H1 (cell line): ENCODE results near the gene COL4A2. TPM values are rescaled to one million over a fixed set of nuclear protein-coding genes. Genes with fewer than 3 reads are reported as not detected.
A peak's percentile ranks its signal among the peaks of the same experiment; 100 is the strongest.

Experiments used
- CTCF ChIA-PET: fragments of 300-600 bp; sonication (Branson Sonifier 250); formaldehyde crosslinking; loops from one replicate; lab custom pipeline; 2021; ENCODE audit not compliant: partially characterized antibody; lab: Charles Lee
- POLR2A ChIA-PET: fragments of 300-600 bp; sonication (Branson Sonifier 250); formaldehyde crosslinking; loops from one replicate; lab custom pipeline; 2021; ENCODE audit warnings: inconsistent platforms; ENCODE audit not compliant: partially characterized antibody; lab: Charles Lee
- DNase-seq, 2 experiments: peaks; one replicate each; pipeline versions ENCODE4 v3.0.0 to v3.0.0-alpha.2; 2010 to 2022; ENCODE audit warnings: low spot score in 2 of 2, low read depth in 1 of 2, mixed read lengths in 1 of 2
- FAIRE-seq: peaks from 2 replicates; lab custom pipeline; 2011; peaks lifted over from hg19 to GRCh38; lab: Jason Lieb, UNC
- H2AFZ ChIP-seq: 2 replicates; pipeline ENCODE4 v1.8.1; 2012; ENCODE audit warnings: low read length, inconsistent platforms
- H2AK5ac ChIP-seq: 2 replicates; pipeline ENCODE4 v1.6.1; 2013; ENCODE audit warnings: low read depth, low read length
- H2BK120ac ChIP-seq: replicated peaks from 2 replicates; pipeline ENCODE3; 2013; ENCODE audit warnings: low read depth, low read length, inconsistent platforms
- H2BK12ac ChIP-seq: 2 replicates; pipeline ENCODE4 v1.6.1; 2013; ENCODE audit warnings: low read depth, low read length
- H2BK15ac ChIP-seq: 2 replicates; pipeline ENCODE4 v1.6.1; 2013; ENCODE audit warnings: low read length
- H2BK20ac ChIP-seq: 2 replicates; pipeline ENCODE4 v1.6.1; 2013; ENCODE audit warnings: low read length
- H2BK5ac ChIP-seq: 2 replicates; pipeline ENCODE4 v1.6.1; 2013; ENCODE audit warnings: low read depth, low read length
- H3K14ac ChIP-seq: 2 replicates; pipeline ENCODE4 v1.6.1; 2013; ENCODE audit warnings: inconsistent platforms; ENCODE audit not compliant: insufficient read length
- H3K18ac ChIP-seq: 2 replicates; pipeline ENCODE4 v1.6.1; 2013; ENCODE audit warnings: low read length; ENCODE audit errors: extremely low read depth
- H3K23ac ChIP-seq: 2 replicates; pipeline ENCODE4 v1.6.1; 2013; ENCODE audit warnings: inconsistent platforms; ENCODE audit not compliant: insufficient read length
- H3K23me2 ChIP-seq: 2 replicates; pipeline ENCODE4 v1.6.1; 2013; ENCODE audit warnings: low read depth, low read length
- H3K27ac ChIP-seq: 2 replicates; pipeline ENCODE4 v1.6.1; 2011; ENCODE audit warnings: low read depth, low read length, inconsistent platforms
- H3K27me3 ChIP-seq, 4 experiments: replicated peaks in 1 of 4; 1 replicate in 1 of 4; 2 replicates in 3 of 4; pipeline versions ENCODE4 v1.6.1 to v1.8.1; 2011 to 2013; ENCODE audit warnings: low read length in 3 of 4, mild to moderate bottlenecking in 3 of 4, inconsistent platforms in 2 of 4, mixed read lengths in 2 of 4, moderate library complexity in 1 of 4; ENCODE audit not compliant: control insufficient read depth in 3 of 4, insufficient read depth in 3 of 4; ENCODE audit errors: extremely low read depth in 1 of 4
- H3K36me3 ChIP-seq, 4 experiments: 2 replicates each; pipeline versions ENCODE4 v1.6.1 to v1.8.1; 2011 to 2013; ENCODE audit warnings: mild to moderate bottlenecking in 4 of 4, low read length in 3 of 4, moderate library complexity in 2 of 4, control low read depth in 1 of 4, inconsistent platforms in 1 of 4; ENCODE audit not compliant: insufficient read depth in 4 of 4, control insufficient read depth in 2 of 4
- H3K4ac ChIP-seq: replicated peaks from 2 replicates; pipeline ENCODE3; 2013; ENCODE audit warnings: low read length, low read depth, mixed read lengths, inconsistent platforms; ENCODE audit not compliant: insufficient read length
- H3K4me1 ChIP-seq, 4 experiments: replicated peaks in 1 of 4; 1 replicate in 1 of 4; 2 replicates in 3 of 4; pipeline versions ENCODE4 v1.6.1 to v1.8.1; 2011 to 2013; ENCODE audit warnings: low read length in 3 of 4, inconsistent platforms in 2 of 4, mixed read lengths in 1 of 4; ENCODE audit not compliant: insufficient read depth in 4 of 4, control insufficient read depth in 3 of 4
- H3K4me2 ChIP-seq, 2 experiments: 2 replicates each; pipeline versions ENCODE4 v1.6.1 to v1.8.1; 2011 to 2013; ENCODE audit warnings: low read depth in 2 of 2, low read length in 2 of 2, control low read depth in 1 of 2, inconsistent platforms in 1 of 2, mild to moderate bottlenecking in 1 of 2; ENCODE audit not compliant: insufficient read depth in 1 of 2
- H3K4me3 ChIP-seq, 4 experiments: fragments of 200-600, 300-600 bp in 1 of 4; sonication (generic), shearing (Covaris generic), sonication (Bioruptor Twin) in 1 of 4; 2 replicates each; pipeline versions ENCODE4 v1.5.1 to v1.8.1; 2011 to 2016; ENCODE audit warnings: low read length in 4 of 4, low read depth in 3 of 4, control low read depth in 2 of 4, inconsistent platforms in 2 of 4, mild to moderate bottlenecking in 2 of 4, mixed read lengths in 1 of 4, moderate library complexity in 1 of 4; ENCODE audit not compliant: insufficient read depth in 2 of 4; ENCODE audit errors: extremely low read depth in 1 of 4
- H3K56ac ChIP-seq: replicated peaks from 2 replicates; pipeline ENCODE3; 2013; ENCODE audit warnings: low read depth, mild to moderate bottlenecking, mixed read lengths, low read length, inconsistent platforms; ENCODE audit not compliant: insufficient read length
- H3K79me1 ChIP-seq: 2 replicates; pipeline ENCODE4 v1.6.1; 2013; ENCODE audit warnings: low read depth, low read length, control low read depth
- H3K79me2 ChIP-seq, 2 experiments: 2 replicates each; pipeline versions ENCODE4 v1.6.1 to v1.8.1; 2012 to 2013; ENCODE audit warnings: low read length in 2 of 2, mild to moderate bottlenecking in 2 of 2, inconsistent platforms in 1 of 2; ENCODE audit not compliant: insufficient read depth in 2 of 2, control insufficient read depth in 1 of 2
- H3K9ac ChIP-seq, 4 experiments: replicated peaks in 1 of 4; 1 replicate in 1 of 4; 2 replicates in 3 of 4; pipeline versions ENCODE4 v1.6.1 to v1.8.1; 2011 to 2013; ENCODE audit warnings: low read depth in 3 of 4, low read length in 3 of 4, control low read depth in 2 of 4, mild to moderate bottlenecking in 2 of 4, moderate library complexity in 2 of 4, inconsistent platforms in 1 of 4; ENCODE audit errors: extremely low read depth in 1 of 4
- H3K9me3 ChIP-seq, 2 experiments: 2 replicates each; pipeline versions ENCODE4 v1.6.1 to v1.8.1; 2012 to 2013; ENCODE audit warnings: mild to moderate bottlenecking in 2 of 2, moderate library complexity in 2 of 2, control low read depth in 1 of 2, inconsistent platforms in 1 of 2, low read depth in 1 of 2, low read length in 1 of 2, mixed read lengths in 1 of 2; ENCODE audit not compliant: insufficient read depth in 2 of 2
- H4K20me1 ChIP-seq, 2 experiments: replicated peaks in 1 of 2; 2 replicates each; pipeline versions ENCODE3 to v1.8.1; 2011 to 2013; ENCODE audit warnings: inconsistent platforms in 2 of 2, low read length in 2 of 2, mild to moderate bottlenecking in 1 of 2; ENCODE audit not compliant: insufficient read depth in 2 of 2, control insufficient read depth in 1 of 2
- H4K5ac ChIP-seq: 2 replicates; pipeline ENCODE4 v1.6.1; 2013; ENCODE audit warnings: low read length, low read depth, mixed read lengths, inconsistent platforms; ENCODE audit not compliant: insufficient read length
- H4K8ac ChIP-seq: 2 replicates; pipeline ENCODE4 v1.8.0; 2013; ENCODE audit warnings: mild to moderate bottlenecking, moderate library complexity, low read length, inconsistent platforms; ENCODE audit not compliant: insufficient read depth; ENCODE audit errors: extremely low read depth
- H4K91ac ChIP-seq: replicated peaks from 2 replicates; pipeline ENCODE3; 2013; ENCODE audit warnings: low read length, mixed read lengths, inconsistent platforms; ENCODE audit not compliant: insufficient read length
- ASH2L ChIP-seq: fragments of 200-600, 300-600 bp; sonication (generic); IDR thresholded peaks from one replicate; pipeline ENCODE4 v1.7.1; 2017; ENCODE audit warnings: low read length
- CBX5 ChIP-seq: fragments of 300-800, 300-1000 bp; sonication (generic); IDR thresholded peaks from 2 replicates; pipeline ENCODE4 v1.7.1; 2016; ENCODE audit warnings: antibody characterized with exemption, low read length, low read depth
- KDM1A ChIP-seq: fragments of 200-600, 300-600 bp; sonication (generic); IDR thresholded peaks from 2 replicates; pipeline ENCODE4 v1.7.1; 2016; ENCODE audit warnings: mild to moderate bottlenecking, low read length, borderline replicate concordance
- MAFK ChIP-seq: IDR thresholded peaks from 2 replicates; pipeline ENCODE4 v1.6.1; 2012; ENCODE audit warnings: low read depth, mild to moderate bottlenecking, improper control_type of control experiment, low read length
- WGBS, 2 experiments: shearing (Covaris generic) in 1 of 2; methylation state at CpG; one replicate each; pipeline versions ENCODE4 v1.1.6 to v1.1.7; 2013 to 2015; ENCODE audit warnings: low lambda C conversion rate in 2 of 2, mixed read lengths in 2 of 2, inconsistent platforms in 1 of 2, low coverage in 1 of 2, missing lambda C conversion rate in 1 of 2; ENCODE audit not compliant: insufficient replicate concordance in 2 of 2, insufficient coverage in 1 of 2, insufficient read length in 1 of 2; ENCODE audit errors: extremely low coverage in 1 of 2, missing lambda C conversion rate in 1 of 2; 5-methylcytosine and 5-hydroxymethylcytosine counted together
- polyA plus RNA-seq, 7 experiments: library from polyadenylated mRNA; depleted of rRNA in 3 of 7; stranded (reverse) in 5 of 7; unstranded in 2 of 7; fragments of >200 nt in 5 of 7; fragments of 200-250 nt in 2 of 7; gene quantifications; 1 replicate in 5 of 7; 2 replicates in 1 of 7; 4 replicates in 1 of 7; pipeline versions ENCODE4 v1.2.1 to v1.2.3, GENCODE V29; 2011 to 2013; ENCODE audit warnings: missing spikeins in 2 of 7, mixed read lengths in 2 of 7
- total RNA-seq: library from RNA; stranded (reverse); fragmentation: NEBNext Ultra II Directional; extraction: Animal tissue kit (Norgen Biotek cat#: 25700); gene quantifications from 2 replicates; pipeline ENCODE4 v1.2.1, GENCODE V29; 2021

The COL4A2 gene
- total and polyA plus RNA-seq, 2 of the 8 experiments (the other 6 are each of a cell fraction or from before 2014, with no cell fraction given): 80.4 to 87.3 TPM

GRCh38 chr13:110311443-110312338 lies 4.6 kb downstream of the COL4A2 start:
- no peak for DNase-seq
- no peak overlapping the region for H2BK120ac ChIP-seq
- TF ChIP-seq MAFK (no peak), CBX5 (no peak), KDM1A (no peak), ASH2L (no peak)
- H2BK20ac ChIP-seq: no peak overlapping the region
- peaks cover 15% of the 10 kb centered on the region for H3K23me2 ChIP-seq
- H3K4me3 ChIP-seq: no peak overlapping the region
- H3K79me2 ChIP-seq: peaks cover 0 to 14% of the 10 kb centered on the region in 2 experiments; a peak in 2 of 4 replicates
- H2BK15ac ChIP-seq: no peak overlapping the region
- no peak overlapping the region for H3K27ac ChIP-seq
- H2AFZ ChIP-seq: no peak overlapping the region
- no peak overlapping the region for H3K4ac ChIP-seq
- ChIA-PET CTCF (interaction anchor here (0.8 to 1.7 kb wide), 3 partner anchors 12 to 46 kb away, joined by 3 to 6 read pairs (median 3); no protein-coding TSS in a partner anchor), POLR2A (interaction anchor here (0.6 to 0.9 kb wide), 2 partner anchors 9 to 32 kb away, joined by 3 read pairs; no protein-coding TSS in a partner anchor)
- peaks cover 0 to 3% (median 1%) of the 10 kb centered on the region in 4 experiments; a peak in 3 of 8 replicates for H3K36me3 ChIP-seq
- H3K14ac ChIP-seq: no peak overlapping the region
- H4K5ac ChIP-seq: no peak overlapping the region
- peaks cover 0 to 18% (median 10%) of the 10 kb centered on the region in 4 experiments; a peak in 5 of 7 replicates for H3K27me3 ChIP-seq
- no peaks in the 10 kb centered on the region for H3K9me3 ChIP-seq
- H3K4me1 ChIP-seq: peaks cover 3 to 6% (median 5%) of the 10 kb centered on the region in 4 experiments; a peak in 5 of 7 replicates
- H3K23ac ChIP-seq: no peak overlapping the region
- H2BK5ac ChIP-seq: 0 out of 2 replicates have a peak overlapping the region, but pooled peaks have one; percentile 60
- no peak overlapping the region for H3K9ac ChIP-seq
- H4K20me1 ChIP-seq: peaks cover 5 to 14% of the 10 kb centered on the region in 2 experiments
- no peak overlapping the region for H2AK5ac ChIP-seq
- FAIRE-seq: no peak
- no peak overlapping the region for H4K8ac ChIP-seq
- H3K79me1 ChIP-seq: peaks cover 3% of the 10 kb centered on the region
- H4K91ac ChIP-seq: no peak overlapping the region
- no peak overlapping the region for H3K56ac ChIP-seq
- H3K18ac ChIP-seq: no peak overlapping the region
- H3K4me2 ChIP-seq: no peak overlapping the region
- 90% methylated on average over 24 of the region's 30 CpGs; no CpG with 5 or more reads in 1 of the 2 experiments for WGBS, 2 experiments
- H2BK12ac ChIP-seq: no peak overlapping the region
